ES-I3 (cell line): ENCODE data around the gene ARHGEF28.

Experiments used
- H3K36me3 ChIP-seq: 2 replicates; pipeline ENCODE4 v1.6.1; 2013; ENCODE audit warnings: mild to moderate bottlenecking, low read length, control low read depth, moderate library complexity; ENCODE audit not compliant: insufficient read depth
- H3K4me1 ChIP-seq: 2 replicates; pipeline ENCODE4 v1.6.1; 2013; ENCODE audit warnings: mild to moderate bottlenecking, control low read depth, low read length; ENCODE audit not compliant: insufficient read depth
- H3K9ac ChIP-seq: 2 replicates; pipeline ENCODE4 v1.6.1; 2013; ENCODE audit warnings: low read depth, mild to moderate bottlenecking, low read length, moderate library complexity
- H3K9me3 ChIP-seq: 2 replicates; pipeline ENCODE4 v1.6.1; 2013; ENCODE audit warnings: mild to moderate bottlenecking, low read length, moderate library complexity; ENCODE audit not compliant: control insufficient read depth, insufficient read depth

ARHGEF28 gene

GRCh38 chr5:73631500-73631899 lies 5.5 kb downstream of the ARHGEF28 start:
- Histone ChIP-seq H3K9ac (no peak overlapping the region), H3K4me1 (no peaks in the 10 kb centered on the region), H3K36me3 (no peaks in the 10 kb centered on the region), H3K9me3 (no peaks in the 10 kb centered on the region)

- H3K4me1 ChIP-seq = no peaks in the 10 kb centered on the region
- no peaks in the 10 kb centered on the region for H3K9me3 ChIP-seq
- no peaks in the 10 kb centered on the region for H3K36me3 ChIP-seq
- H3K9ac ChIP-seq = no peak overlapping the region
Measured at GRCh38 chr5:73633060-73633459, 7.1 kb downstream of the ARHGEF28 start.

- no peak overlapping the region for H3K9ac ChIP-seq
- H3K36me3 ChIP-seq = no peaks in the 10 kb centered on the region
- no peaks in the 10 kb centered on the region for H3K9me3 ChIP-seq
- no peaks in the 10 kb centered on the region for H3K4me1 ChIP-seq
Measured at GRCh38 chr5:73636408-73636807, 10.4 kb downstream of the ARHGEF28 start.

DNA sequence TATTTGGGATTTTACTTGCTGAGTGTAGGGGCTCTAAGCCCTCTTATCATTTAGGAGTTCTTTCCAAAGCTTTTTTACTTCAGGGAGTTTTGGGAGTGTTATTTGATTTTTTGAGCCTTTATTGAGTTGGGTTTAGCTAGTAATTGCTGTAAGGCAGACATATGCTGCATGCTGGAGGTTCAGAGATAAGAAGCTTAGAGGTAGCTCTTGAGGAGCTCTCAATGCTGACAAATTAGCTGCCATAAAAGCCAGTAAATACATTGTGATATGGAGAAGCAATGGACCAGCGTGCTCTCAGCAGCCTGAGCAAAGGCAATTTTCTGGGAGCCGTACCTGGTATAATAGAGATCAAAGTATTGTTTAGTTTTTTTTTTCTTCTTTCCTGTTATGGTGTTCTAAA lies 11.6 kb downstream of the ARHGEF28 start:
- Histone ChIP-seq H3K9ac (no peak overlapping the region), H3K4me1 (no peaks in the 10 kb centered on the region; the same call in 1 of the 2 replicates), H3K9me3 (no peaks in the 10 kb centered on the region), H3K36me3 (no peaks in the 10 kb centered on the region)

DNA sequence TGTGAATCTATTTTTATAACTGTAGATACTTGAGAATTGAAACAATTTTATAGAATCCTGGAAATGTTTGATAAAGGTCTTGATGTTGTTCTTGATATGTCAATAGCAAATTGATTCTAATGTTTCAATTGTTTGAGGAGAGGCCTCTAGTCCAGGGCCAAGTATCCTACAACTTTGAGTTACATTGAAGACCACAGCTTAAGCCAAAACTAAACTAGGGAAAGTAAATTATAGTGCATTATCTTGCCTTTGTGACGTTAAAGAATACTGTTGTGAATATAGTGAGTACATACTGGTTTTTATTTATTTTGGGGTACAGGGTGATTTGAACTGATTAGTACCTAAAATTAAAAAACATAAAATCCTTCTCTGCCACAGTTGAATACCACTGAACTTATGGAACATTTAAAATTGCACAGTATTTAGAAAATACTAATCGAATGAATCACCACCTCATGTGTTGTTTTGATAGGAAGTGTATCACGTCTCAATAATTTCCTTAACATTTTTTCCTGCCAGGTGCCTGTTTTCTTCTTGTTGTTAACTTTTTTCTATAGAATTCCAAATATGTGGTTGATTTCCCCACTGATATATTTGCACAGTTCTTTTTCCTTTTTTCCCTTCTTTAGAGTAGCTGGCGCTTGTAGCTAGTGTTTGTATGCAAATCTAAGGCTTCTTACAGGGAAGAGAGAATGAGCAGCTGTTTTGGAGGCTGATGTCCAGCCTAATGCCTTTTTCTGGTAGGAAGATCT lies 12.5 kb downstream of the ARHGEF28 start:
- H3K9me3 ChIP-seq = no peaks in the 10 kb centered on the region
- no peak overlapping the region for H3K9ac ChIP-seq
- H3K4me1 ChIP-seq = no peaks in the 10 kb centered on the region; the same call in 1 of the 2 replicates
- no peaks in the 10 kb centered on the region for H3K36me3 ChIP-seq

- peaks cover 5% of the 10 kb centered on the region for H3K4me1 ChIP-seq
- H3K36me3 ChIP-seq = no peaks in the 10 kb centered on the region
- no peaks in the 10 kb centered on the region for H3K9me3 ChIP-seq
- H3K9ac ChIP-seq = no peak overlapping the region
Measured at GRCh38 chr5:73640861-73641320, 14.9 kb downstream of the ARHGEF28 start.

- Histone ChIP-seq H3K9ac (no peak overlapping the region), H3K36me3 (no peaks in the 10 kb centered on the region), H3K9me3 (no peaks in the 10 kb centered on the region), H3K4me1 (peaks cover 5% of the 10 kb centered on the region)
Measured at GRCh38 chr5:73641811-73642210, 15.8 kb downstream of the ARHGEF28 start.

DNA sequence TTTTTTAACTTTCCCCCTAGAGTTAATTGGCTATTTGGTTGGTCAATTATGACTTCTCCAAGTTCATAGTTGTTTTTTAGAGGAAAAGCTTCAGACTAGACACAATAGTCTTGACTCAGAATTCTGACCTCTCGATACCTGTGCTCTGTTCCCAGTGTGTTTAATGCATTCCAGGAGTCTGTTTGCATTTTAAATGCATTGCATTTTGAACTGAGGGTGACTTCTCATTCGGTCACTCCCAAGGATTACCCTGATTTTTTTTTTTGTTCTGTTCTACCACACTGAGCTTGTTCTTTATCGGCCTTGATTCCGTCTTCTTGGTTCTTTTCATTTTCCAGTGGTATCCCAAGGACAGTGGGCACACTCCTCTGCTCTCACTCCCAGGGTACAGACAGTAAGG lies 16.3 kb downstream of the ARHGEF28 start:
- H3K4me1 ChIP-seq = peaks cover 5% of the 10 kb centered on the region
- H3K36me3 ChIP-seq = no peaks in the 10 kb centered on the region
- H3K9ac ChIP-seq = no peak overlapping the region
- H3K9me3 ChIP-seq = no peaks in the 10 kb centered on the region

- H3K4me1 ChIP-seq = peaks cover 5% of the 10 kb centered on the region
- no peaks in the 10 kb centered on the region for H3K9me3 ChIP-seq
- no peaks in the 10 kb centered on the region for H3K36me3 ChIP-seq
- no peak overlapping the region for H3K9ac ChIP-seq
Measured at GRCh38 chr5:73644385-73644963, 18.5 kb downstream of the ARHGEF28 start.

DNA sequence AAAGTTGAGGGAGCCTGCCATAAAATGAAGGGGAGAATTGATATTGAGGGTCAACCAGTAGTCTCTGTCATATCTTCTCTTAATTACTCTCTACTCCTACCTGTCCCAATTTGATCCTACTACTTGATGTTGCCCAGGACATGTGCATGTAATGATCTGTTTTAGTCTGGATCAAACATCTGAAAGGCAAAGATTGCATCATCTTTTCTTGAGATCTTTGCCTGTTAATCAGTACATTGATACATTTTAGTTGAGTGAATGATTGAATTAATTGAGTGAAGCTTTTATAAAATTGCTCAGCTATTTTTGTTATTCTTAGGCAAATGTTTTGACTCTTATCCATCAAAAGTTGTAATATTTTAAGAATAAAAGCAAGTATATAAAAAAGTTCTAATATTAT lies 21.7 kb downstream of the ARHGEF28 start:
- no peaks in the 10 kb centered on the region for H3K36me3 ChIP-seq
- no peaks in the 10 kb centered on the region for H3K9me3 ChIP-seq
- H3K4me1 ChIP-seq = peaks cover 5% of the 10 kb centered on the region
- no peak overlapping the region for H3K9ac ChIP-seq

DNA sequence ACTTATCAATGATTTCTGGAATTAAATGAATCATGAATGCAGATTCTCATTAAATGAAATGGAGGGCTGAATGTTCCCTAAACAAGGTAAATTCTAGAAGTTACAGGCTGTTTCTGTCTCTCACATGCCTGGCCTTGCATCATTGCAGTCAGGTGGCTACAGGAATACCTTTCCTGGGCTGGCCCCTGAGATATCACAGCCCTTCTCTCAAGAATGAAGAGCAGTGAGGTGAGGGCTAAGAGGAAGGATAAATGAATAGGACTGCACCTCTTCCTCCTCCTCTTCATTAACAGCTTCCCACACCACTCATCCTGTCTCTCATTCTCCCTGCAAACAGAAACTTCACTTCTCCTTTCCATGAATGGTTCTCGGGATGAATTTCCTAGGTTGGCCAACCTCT lies 22.5 kb downstream of the ARHGEF28 start:
- Histone ChIP-seq H3K4me1 (peaks cover 5% of the 10 kb centered on the region), H3K9me3 (no peaks in the 10 kb centered on the region), H3K36me3 (no peaks in the 10 kb centered on the region), H3K9ac (no peak overlapping the region)

DNA sequence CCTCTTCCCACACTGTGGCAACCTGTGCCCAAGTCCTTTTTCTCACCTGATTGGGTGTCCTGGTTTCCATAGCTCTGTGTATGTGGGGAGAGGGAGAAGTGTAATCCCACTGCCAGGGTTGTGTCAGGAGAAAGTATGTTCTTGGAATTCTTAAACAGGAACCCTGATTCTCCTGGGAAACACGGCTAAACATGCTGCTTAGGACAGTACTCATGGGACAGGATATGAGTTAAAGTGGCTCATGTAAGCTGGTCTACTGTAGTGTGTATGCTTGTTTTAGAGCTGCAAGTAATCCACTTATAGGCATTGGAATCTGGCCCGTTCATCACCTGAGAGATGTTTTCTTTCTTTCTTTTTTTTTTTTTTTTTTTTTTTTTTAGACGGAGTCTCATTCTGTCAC lies 23.9 kb downstream of the ARHGEF28 start:
- Histone ChIP-seq H3K9me3 (0 out of 2 replicates have a peak, but pooled peaks cover 2% of the 10 kb centered on the region), H3K4me1 (no peaks in the 10 kb centered on the region), H3K9ac (no peak overlapping the region), H3K36me3 (no peaks in the 10 kb centered on the region)

- H3K36me3 ChIP-seq = no peaks in the 10 kb centered on the region
- H3K4me1 ChIP-seq = no peaks in the 10 kb centered on the region
- 0 out of 2 replicates have a peak, but pooled peaks cover 2% of the 10 kb centered on the region for H3K9me3 ChIP-seq
- H3K9ac ChIP-seq = no peak overlapping the region
Measured at GRCh38 chr5:73652391-73652790, 26.4 kb downstream of the ARHGEF28 start.

DNA sequence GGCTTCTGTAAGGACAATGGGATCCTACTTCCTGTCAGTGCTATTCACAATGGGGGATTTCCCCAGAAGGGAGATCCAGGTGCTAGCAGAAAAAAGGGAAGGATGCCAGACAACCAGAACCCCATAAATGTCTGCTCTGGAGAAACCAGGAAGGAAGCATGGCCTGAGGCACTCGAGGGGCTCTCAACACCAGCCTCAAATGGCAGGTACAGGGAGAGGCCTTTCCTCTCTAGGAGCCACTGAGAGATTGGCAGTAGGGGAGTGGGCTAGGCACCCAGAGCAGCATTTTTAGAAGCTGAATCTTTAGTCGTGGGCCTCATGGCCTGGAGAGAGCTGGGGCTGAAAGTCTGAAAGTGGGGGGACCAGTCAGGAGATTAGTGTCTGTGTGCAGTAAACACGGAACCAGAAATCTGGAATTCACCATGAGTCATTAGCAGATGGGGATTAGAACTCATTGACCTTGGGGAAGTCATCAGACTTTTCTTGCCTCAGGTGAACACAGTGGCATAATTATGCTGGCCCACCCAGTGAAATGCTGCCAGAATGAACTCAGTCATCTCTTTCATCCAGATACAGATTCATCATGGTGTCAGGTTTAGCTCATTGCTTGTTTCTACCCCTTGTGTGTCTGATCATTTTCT lies 28.3 kb downstream of the ARHGEF28 start:
- H3K9me3 ChIP-seq = 0 out of 2 replicates have a peak, but pooled peaks cover 2% of the 10 kb centered on the region
- H3K36me3 ChIP-seq = no peaks in the 10 kb centered on the region
- no peaks in the 10 kb centered on the region for H3K4me1 ChIP-seq
- H3K9ac ChIP-seq = no peak overlapping the region
